WTC11 (cell line): ENCODE data around the gene ACBD4. TPM values are rescaled to one million over a fixed set of nuclear protein-coding genes. Genes with fewer than 3 reads are reported as not detected.

Experiments
- ARID4B ChIP-seq: sonication (generic); formaldehyde crosslinking; IDR thresholded peaks from 2 replicates; pipeline ENCODE4 v1.8.0; 2023; ENCODE audit warnings: missing genetic modification reagents, mild to moderate bottlenecking, borderline replicate concordance
- CREM ChIP-seq: sonication (generic); formaldehyde crosslinking; IDR thresholded peaks from 2 replicates; pipeline ENCODE4 v1.8.1; 2022; ENCODE audit warnings: mild to moderate bottlenecking, missing genetic modification reagents, moderate library complexity
- IRF2 ChIP-seq: sonication (generic); formaldehyde crosslinking; IDR thresholded peaks from 2 replicates; pipeline ENCODE4 v1.8.0; 2022; ENCODE audit warnings: low read depth, missing genetic modification reagents, borderline replicate concordance
- JUN ChIP-seq: sonication (generic); formaldehyde crosslinking; IDR thresholded peaks from 2 replicates; pipeline ENCODE4 v1.8.0; 2023; ENCODE audit warnings: mild to moderate bottlenecking, missing genetic modification reagents
- MAX ChIP-seq: sonication (generic); formaldehyde crosslinking; IDR thresholded peaks from 2 replicates; pipeline ENCODE4 v1.8.0; 2022; ENCODE audit warnings: mild to moderate bottlenecking, missing genetic modification reagents
- SMAD4 ChIP-seq: sonication (generic); formaldehyde crosslinking; IDR thresholded peaks from 2 replicates; pipeline ENCODE4 v1.8.0; 2022; ENCODE audit warnings: mild to moderate bottlenecking, missing genetic modification reagents
- SP1 ChIP-seq: sonication (generic); formaldehyde crosslinking; conservative IDR thresholded peaks from 2 replicates; pipeline ENCODE4 v1.8.1; 2022; ENCODE audit warnings: missing genetic modification reagents
- ZNF219 ChIP-seq: sonication (generic); formaldehyde crosslinking; IDR thresholded peaks from 2 replicates; pipeline ENCODE4 v1.8.0; 2023; ENCODE audit warnings: missing genetic modification reagents, mild to moderate bottlenecking, borderline replicate concordance
- ZNF281 ChIP-seq: sonication (generic); formaldehyde crosslinking; IDR thresholded peaks from 2 replicates; pipeline ENCODE4 v1.8.0; 2023; ENCODE audit warnings: mild to moderate bottlenecking, missing genetic modification reagents
- total RNA-seq: library from RNA; stranded (reverse); gene quantifications from 3 replicates; pipeline ENCODE4 v1.2.3, GENCODE V29; 2021
- TF ChIP-seq, protein P1 (sequence below): sonication (generic); formaldehyde crosslinking; conservative IDR thresholded peaks from 2 replicates; pipeline ENCODE4 v1.8.1; 2023; ENCODE audit warnings: mild to moderate bottlenecking, low read depth, missing genetic modification reagents, moderate library complexity
- TF ChIP-seq, protein P2 (sequence below): fragments of 250-450 bp; sonication (Bioruptor Pico); conservative IDR thresholded peaks from 2 replicates; pipeline ENCODE4 v1.9.0; 2021; ENCODE audit warnings: mild to moderate bottlenecking

The ACBD4 gene
- total RNA-seq, 1 experiment from 2014 or later: 12.7 TPM

DNA sequence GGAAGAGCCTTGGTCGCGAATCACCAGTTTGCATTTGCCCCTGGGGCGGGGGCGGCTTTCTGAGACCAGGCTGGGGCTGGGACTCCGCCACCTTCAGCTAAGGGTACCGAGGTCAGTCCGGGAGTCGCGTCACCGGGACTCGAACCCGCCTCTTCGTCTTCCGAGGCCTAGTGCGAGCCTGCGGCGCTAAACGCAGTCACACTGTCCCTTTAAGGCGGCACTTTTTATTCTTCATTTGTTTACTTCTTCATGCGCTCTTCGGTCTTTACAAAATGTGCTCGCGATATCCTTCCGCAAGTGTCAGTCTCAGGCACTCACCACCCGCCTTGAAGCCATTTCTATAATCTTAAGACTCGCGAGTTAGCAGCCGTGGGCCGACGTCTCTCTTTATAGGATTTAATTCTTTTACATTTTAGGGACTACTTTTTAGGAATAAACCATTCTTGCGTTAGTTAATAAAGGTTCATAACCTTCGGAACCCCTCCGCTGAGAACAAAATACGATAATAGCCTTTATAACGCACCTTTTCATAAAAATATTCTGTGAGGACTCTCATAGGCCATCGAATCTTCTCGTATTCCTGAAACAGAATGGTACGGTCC is 12.2 kb downstream of the ACBD4 start (continued):
- TF ChIP-seq SMAD4 (CRISPR knock-in tag): no peak
- no peak for TF ChIP-seq JUN
- TF ChIP-seq, protein P1, sequence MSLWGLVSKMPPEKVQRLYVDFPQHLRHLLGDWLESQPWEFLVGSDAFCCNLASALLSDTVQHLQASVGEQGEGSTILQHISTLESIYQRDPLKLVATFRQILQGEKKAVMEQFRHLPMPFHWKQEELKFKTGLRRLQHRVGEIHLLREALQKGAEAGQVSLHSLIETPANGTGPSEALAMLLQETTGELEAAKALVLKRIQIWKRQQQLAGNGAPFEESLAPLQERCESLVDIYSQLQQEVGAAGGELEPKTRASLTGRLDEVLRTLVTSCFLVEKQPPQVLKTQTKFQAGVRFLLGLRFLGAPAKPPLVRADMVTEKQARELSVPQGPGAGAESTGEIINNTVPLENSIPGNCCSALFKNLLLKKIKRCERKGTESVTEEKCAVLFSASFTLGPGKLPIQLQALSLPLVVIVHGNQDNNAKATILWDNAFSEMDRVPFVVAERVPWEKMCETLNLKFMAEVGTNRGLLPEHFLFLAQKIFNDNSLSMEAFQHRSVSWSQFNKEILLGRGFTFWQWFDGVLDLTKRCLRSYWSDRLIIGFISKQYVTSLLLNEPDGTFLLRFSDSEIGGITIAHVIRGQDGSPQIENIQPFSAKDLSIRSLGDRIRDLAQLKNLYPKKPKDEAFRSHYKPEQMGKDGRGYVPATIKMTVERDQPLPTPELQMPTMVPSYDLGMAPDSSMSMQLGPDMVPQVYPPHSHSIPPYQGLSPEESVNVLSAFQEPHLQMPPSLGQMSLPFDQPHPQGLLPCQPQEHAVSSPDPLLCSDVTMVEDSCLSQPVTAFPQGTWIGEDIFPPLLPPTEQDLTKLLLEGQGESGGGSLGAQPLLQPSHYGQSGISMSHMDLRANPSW (CRISPR knock-in tag): no peak
- no peak; the same call in 1 of the 2 replicates for TF ChIP-seq CREM (CRISPR knock-in tag)
- TF ChIP-seq SP1 (CRISPR knock-in tag): no peak; the same call in 1 of the 2 replicates
- TF ChIP-seq, protein P2, sequence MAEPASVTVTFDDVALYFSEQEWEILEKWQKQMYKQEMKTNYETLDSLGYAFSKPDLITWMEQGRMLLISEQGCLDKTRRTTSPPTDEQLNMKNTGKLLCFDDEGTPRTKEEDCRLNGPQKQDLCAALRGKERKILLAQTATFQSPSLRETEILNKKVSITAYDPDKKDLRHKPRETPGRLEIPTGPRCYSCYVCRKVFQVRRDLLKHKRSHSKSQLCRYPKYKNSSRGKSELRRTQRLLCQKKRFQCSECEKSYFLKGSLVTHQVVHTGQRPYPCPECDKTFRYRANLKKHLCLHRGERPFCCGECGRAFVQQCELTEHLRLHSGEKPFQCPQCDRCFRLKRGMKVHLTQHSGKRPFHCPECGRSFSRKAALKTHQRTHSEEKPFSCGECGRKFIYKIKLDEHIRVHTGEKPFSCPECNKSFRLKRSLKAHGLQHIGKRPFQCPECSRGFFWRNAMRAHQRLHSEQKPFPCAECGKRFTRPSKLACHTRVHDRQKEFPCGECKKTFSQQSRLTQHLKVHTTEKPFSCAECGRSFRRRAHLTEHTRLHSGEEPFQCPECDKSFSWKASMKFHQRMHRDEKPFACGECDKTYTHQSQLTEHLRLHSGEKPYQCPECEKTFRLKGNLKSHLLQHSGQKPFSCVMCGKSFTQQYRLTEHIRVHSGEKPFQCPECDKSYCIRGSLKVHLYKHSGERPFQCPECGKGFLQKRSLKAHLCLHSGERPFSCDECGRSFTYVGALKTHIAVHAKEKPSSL (CRISPR knock-in tag): no peak
- TF ChIP-seq ARID4B (CRISPR knock-in tag): no peak
- TF ChIP-seq IRF2: no peak
- no peak for TF ChIP-seq ZNF219 (CRISPR knock-in tag)
- TF ChIP-seq ZNF281: no peak
- peak; percentile 20; the same call in 1 of the 2 replicates for TF ChIP-seq MAX (CRISPR knock-in tag)
